Gastroesophageal sphincter (tissue), 3 donors: ENCODE data around the gene GTF2B.

Experiments
- CTCF ChIP-seq, 4 experiments: fragments of 200-600 bp in 2 of 4; fragments of 450-650 bp in 2 of 4; sonication (generic) in 1 of 4; IDR thresholded peaks; one replicate each; pipeline ENCODE4 v1.5.1; 2017 to 2019; ENCODE audit warnings: antibody characterized with exemption in 4 of 4, mild to moderate bottlenecking in 2 of 4, moderate library complexity in 2 of 4
- EP300 ChIP-seq: sonication (generic); formaldehyde crosslinking; IDR thresholded peaks from one replicate; pipeline ENCODE4 v1.6.1; 2017; ENCODE audit warnings: antibody characterized with exemption, mild to moderate bottlenecking
- POLR2A ChIP-seq, 2 donors: fragments of 450-650 bp; IDR thresholded peaks; one replicate each; pipeline ENCODE4 v1.6.1; 2017; ENCODE audit warnings: antibody characterized with exemption in 2 of 2, mild to moderate bottlenecking in 2 of 2, moderate library complexity in 1 of 2
- POLR2AphosphoS5 ChIP-seq: sonication (generic); formaldehyde crosslinking; IDR thresholded peaks from one replicate; pipeline ENCODE4 v1.6.1; 2017; ENCODE audit warnings: antibody characterized with exemption

GRCh38 chr1:88873737-88874349 lies 17.5 kb downstream of the GTF2B start:
- TF ChIP-seq CTCF (IDR thresholded peaks at IDR 0.05) (no peak), POLR2AphosphoS5 (no peak), POLR2A (IDR thresholded peaks at IDR 0.05) (no peak), EP300 (no peak)
